Measurements from ENCODE around the gene PPM1F.

PPM1F gene

GRCh38 chr22:21933413-21933812, 19.2 kb downstream of the PPM1F start:
- H3K4me3 ChIP-seq (ENCODE audit: low read depth, low read length): no peak overlapping the region
- TF ChIP-seq CTCF (IDR thresholded peaks at IDR 0.05; ENCODE audit: low read depth, low read length): no peak
- no peak for DNase-seq (ENCODE audit: low read depth, low spot score)
- in situ Hi-C loops (cut with HindIII; ENCODE audit: low sequenced_read_pairs): loop anchor here (25.0 kb wide), 1 partner anchor 221 kb away; no protein-coding TSS in a partner anchor

- no peak for TF ChIP-seq CTCF (IDR thresholded peaks at IDR 0.05; ENCODE audit: low read depth, low read length)
- in situ Hi-C loops (cut with HindIII; ENCODE audit: low sequenced_read_pairs): loop anchor here (25.0 kb wide), 1 partner anchor 220 kb away; no protein-coding TSS in a partner anchor
- H3K4me3 ChIP-seq (ENCODE audit: low read depth, low read length): no peak overlapping the region
- DNase-seq (ENCODE audit: low read depth, low spot score): no peak
Observed at GRCh38 chr22:21932347-21932746, 20.3 kb downstream of the PPM1F start.

GRCh38 chr22:21931056-21931455, 21.6 kb downstream of the PPM1F start:
- in situ Hi-C loops (cut with HindIII; ENCODE audit: low sequenced_read_pairs): loop anchor here (25.0 kb wide), 1 partner anchor 219 kb away; no protein-coding TSS in a partner anchor
- no peak for DNase-seq (ENCODE audit: low read depth, low spot score)
- H3K4me3 ChIP-seq (ENCODE audit: low read depth, low read length): no peak overlapping the region
- TF ChIP-seq CTCF (IDR thresholded peaks at IDR 0.05; ENCODE audit: low read depth, low read length): no peak

- no peak for TF ChIP-seq CTCF (IDR thresholded peaks at IDR 0.05; ENCODE audit: low read depth, low read length)
- in situ Hi-C loops (cut with HindIII; ENCODE audit: low sequenced_read_pairs): loop anchor here (25.0 kb wide), 1 partner anchor 217 kb away; no protein-coding TSS in a partner anchor
- no peak for DNase-seq (ENCODE audit: low read depth, low spot score)
- no peak overlapping the region for H3K4me3 ChIP-seq (ENCODE audit: low read depth, low read length)
Observed at GRCh38 chr22:21929253-21929652, 23.4 kb downstream of the PPM1F start.

GRCh38 chr22:21928048-21928447, 24.6 kb downstream of the PPM1F start:
- DNase-seq (ENCODE audit: low read depth, low spot score): no peak
- in situ Hi-C loops (cut with HindIII; ENCODE audit: low sequenced_read_pairs): loop anchor here (25.0 kb wide), 1 partner anchor 216 kb away; no protein-coding TSS in a partner anchor
- no peak overlapping the region for H3K4me3 ChIP-seq (ENCODE audit: low read depth, low read length)
- no peak for TF ChIP-seq CTCF (IDR thresholded peaks at IDR 0.05; ENCODE audit: low read depth, low read length)

- in situ Hi-C loops (cut with HindIII; ENCODE audit: low sequenced_read_pairs): loop anchor here (25.0 kb wide), 1 partner anchor 215 kb away; no protein-coding TSS in a partner anchor
- no peak for TF ChIP-seq CTCF (IDR thresholded peaks at IDR 0.05; ENCODE audit: low read depth, low read length)
Observed at GRCh38 chr22:21927174-21927823, 25.3 kb downstream of the PPM1F start.

More at GRCh38 chr22:21927174-21927823, 25.3 kb downstream of the PPM1F start:
- no peak for DNase-seq (ENCODE audit: low read depth, low spot score)
- H3K4me3 ChIP-seq (ENCODE audit: low read depth, low read length): no peak overlapping the region
